Upper lobe of right lung (tissue), 1 donor: ENCODE data around the gene PRR23C. TPM values are rescaled to one million over a fixed set of nuclear protein-coding genes. Genes with fewer than 3 reads are reported as not detected.
"Not testable (repeated sequence)": the region's sequence is repeated elsewhere in the genome, so short reads cannot be mapped to it uniquely, and the experiment has no call there.

ENCODE experiments used
- ATAC-seq: fragments of 200-7000 bp; cut with Tn5 transposase; one replicate; pipeline ENCODE4 v1.9.1; 2020; ENCODE audit warnings: mild to moderate bottlenecking, moderate library complexity
- DNase-seq: peaks from one replicate; pipeline ENCODE4 v3.0.0-alpha.2; 2020
- H3K27ac ChIP-seq: fragments of 200-600 bp; one replicate; pipeline ENCODE4 v1.8.0; 2022
- H3K27me3 ChIP-seq: fragments of 200-600 bp; one replicate; pipeline ENCODE4 v1.8.0; 2022; ENCODE audit warnings: mild to moderate bottlenecking
- H3K36me3 ChIP-seq: fragments of 200-600 bp; one replicate; pipeline ENCODE4 v1.8.0; 2022
- H3K4me1 ChIP-seq: fragments of 200-600 bp; one replicate; pipeline ENCODE4 v1.8.0; 2022
- H3K4me3 ChIP-seq: fragments of 200-600 bp; one replicate; pipeline ENCODE4 v1.8.0; 2022; ENCODE audit warnings: mild to moderate bottlenecking
- H3K9me3 ChIP-seq: fragments of 200-600 bp; one replicate; pipeline ENCODE4 v1.8.0; 2022
- intact Hi-C: fragments of 100-400 bp; cut with DNase I; formaldehyde crosslinking; loops from one replicate; pipeline ENCODE4 v1.11.0; 2022
- total RNA-seq: library from RNA; stranded (reverse); fragmentation: NEBNext Ultra II Directional; extraction: Animal tissue kit (Norgen Biotek cat#: 25700); gene quantifications from one replicate; pipeline ENCODE4 v1.2.1, GENCODE V29; 2021
- TF ChIP-seq, protein P1 (sequence below): fragments of 200-600 bp; IDR thresholded peaks from one replicate; pipeline ENCODE4 v1.8.0; 2022; ENCODE audit warnings: antibody characterized with exemption
- donor health status: DM: no; HTN: yes; CAD: no; lungs with severe emphysema.

Gene PRR23C
- total RNA-seq, 1 donor from 2014 or later = not detected

DNA sequence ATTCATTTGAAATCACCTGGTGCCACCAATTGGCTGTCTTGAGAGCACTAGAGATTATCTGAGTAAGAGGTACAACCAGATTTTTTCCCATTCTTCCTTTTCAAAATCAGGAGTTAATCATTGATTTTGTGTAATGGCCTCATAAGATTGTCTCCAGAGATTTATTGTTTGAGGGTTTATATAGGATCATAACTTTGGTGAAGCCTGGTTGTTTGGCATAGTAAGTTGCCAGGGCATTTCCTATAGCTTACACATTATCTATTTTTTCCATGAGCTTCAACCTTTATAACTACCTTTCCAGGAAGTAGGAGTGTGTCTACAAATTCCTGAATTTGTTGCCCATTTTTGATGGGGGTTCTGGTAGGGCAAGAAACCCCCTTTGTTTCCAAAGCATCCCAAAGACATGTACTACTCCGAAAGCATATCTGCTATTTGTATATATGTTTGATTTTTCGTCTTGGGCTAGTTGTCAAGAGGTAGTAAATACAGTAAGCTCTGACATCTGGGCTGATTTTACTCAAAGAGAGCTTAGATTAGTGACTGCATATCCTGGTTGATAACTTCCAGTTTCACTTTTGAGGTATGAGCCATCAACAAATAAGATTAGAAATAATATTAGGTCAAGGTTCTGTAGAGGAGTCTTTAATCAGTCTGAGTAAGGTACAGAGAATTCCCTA, 12.2 kb downstream of the PRR23C start:
- no peak overlapping the region for H3K27ac ChIP-seq
- TF ChIP-seq, protein P1, sequence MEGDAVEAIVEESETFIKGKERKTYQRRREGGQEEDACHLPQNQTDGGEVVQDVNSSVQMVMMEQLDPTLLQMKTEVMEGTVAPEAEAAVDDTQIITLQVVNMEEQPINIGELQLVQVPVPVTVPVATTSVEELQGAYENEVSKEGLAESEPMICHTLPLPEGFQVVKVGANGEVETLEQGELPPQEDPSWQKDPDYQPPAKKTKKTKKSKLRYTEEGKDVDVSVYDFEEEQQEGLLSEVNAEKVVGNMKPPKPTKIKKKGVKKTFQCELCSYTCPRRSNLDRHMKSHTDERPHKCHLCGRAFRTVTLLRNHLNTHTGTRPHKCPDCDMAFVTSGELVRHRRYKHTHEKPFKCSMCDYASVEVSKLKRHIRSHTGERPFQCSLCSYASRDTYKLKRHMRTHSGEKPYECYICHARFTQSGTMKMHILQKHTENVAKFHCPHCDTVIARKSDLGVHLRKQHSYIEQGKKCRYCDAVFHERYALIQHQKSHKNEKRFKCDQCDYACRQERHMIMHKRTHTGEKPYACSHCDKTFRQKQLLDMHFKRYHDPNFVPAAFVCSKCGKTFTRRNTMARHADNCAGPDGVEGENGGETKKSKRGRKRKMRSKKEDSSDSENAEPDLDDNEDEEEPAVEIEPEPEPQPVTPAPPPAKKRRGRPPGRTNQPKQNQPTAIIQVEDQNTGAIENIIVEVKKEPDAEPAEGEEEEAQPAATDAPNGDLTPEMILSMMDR = no peak
- peaks cover 7% of the 10 kb centered on the region for H3K9me3 ChIP-seq
- no peak for DNase-seq
- no peaks in the 10 kb centered on the region for H3K27me3 ChIP-seq
- intact Hi-C loops = no loop called here
- no peaks in the 10 kb centered on the region for H3K4me1 ChIP-seq
- H3K36me3 ChIP-seq = no peaks in the 10 kb centered on the region
- H3K4me3 ChIP-seq = no peak overlapping the region
- ATAC-seq = no peak

DNA sequence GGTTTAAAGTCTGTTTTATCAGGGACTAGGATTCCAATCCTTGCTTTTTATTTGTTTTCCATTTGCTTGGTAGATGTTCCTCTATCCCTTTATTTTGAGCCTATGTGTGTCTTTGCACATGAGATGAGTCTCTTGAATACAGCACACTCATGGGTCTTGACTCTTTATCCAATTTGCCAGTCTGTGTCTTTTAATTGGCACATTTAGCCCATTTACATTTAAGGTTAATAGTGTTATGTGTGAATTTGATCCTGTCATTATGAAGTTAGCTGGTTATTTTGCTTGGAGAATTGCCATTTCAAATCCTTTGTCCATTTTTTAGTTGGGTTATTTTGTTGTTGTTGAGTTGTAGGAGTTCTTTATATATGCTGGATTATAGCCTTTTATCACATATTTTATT, 14.1 kb downstream of the PRR23C start:
- H3K27me3 ChIP-seq, H3K36me3 ChIP-seq, DNase-seq, intact Hi-C loops, H3K9me3 ChIP-seq, H3K27ac ChIP-seq, H3K4me3 ChIP-seq, H3K4me1 ChIP-seq, ATAC-seq: not testable (repeated sequence)

GRCh38 chr3:139024968-139025367, 19.7 kb downstream of the PRR23C start:
- H3K27ac ChIP-seq = no peak overlapping the region
- no peaks in the 10 kb centered on the region for H3K9me3 ChIP-seq
- H3K36me3 ChIP-seq = no peaks in the 10 kb centered on the region
- DNase-seq = no peak
- intact Hi-C loops = no loop called here
- no peaks in the 10 kb centered on the region for H3K27me3 ChIP-seq
- TF ChIP-seq, protein P1 = no peak
- ATAC-seq = no peak
- H3K4me3 ChIP-seq = no peak overlapping the region
- H3K4me1 ChIP-seq = no peaks in the 10 kb centered on the region

GRCh38 chr3:139020868-139021234, 23.8 kb downstream of the PRR23C start, which contains the start of gene PRR23B:
PRR23B (minus strand) TSS chr3:139020926; CDS start chr3:139020661, 265 bp downstream.
- H3K9me3 ChIP-seq = no peaks in the 10 kb centered on the region
- no peaks in the 10 kb centered on the region for H3K27me3 ChIP-seq
- no peak within 1 kb of the TSS for H3K27ac ChIP-seq
- H3K4me1 ChIP-seq = no peaks in the 10 kb centered on the region
- no peak within 1 kb of the TSS for H3K4me3 ChIP-seq
- ATAC-seq (no peak), DNase-seq (no peak)
- intact Hi-C loops = no loop called here
- no peaks in the 10 kb centered on the region for H3K36me3 ChIP-seq
- TF ChIP-seq, protein P1 = no peak

- no peak overlapping the region for H3K4me3 ChIP-seq
- no peaks in the 10 kb centered on the region for H3K36me3 ChIP-seq
- TF ChIP-seq, protein P1 = no peak
- no peaks in the 10 kb centered on the region for H3K4me1 ChIP-seq
- intact Hi-C loops = no loop called here
- DNase-seq = no peak
- no peaks in the 10 kb centered on the region for H3K27me3 ChIP-seq
- H3K9me3 ChIP-seq = no peaks in the 10 kb centered on the region
- no peak overlapping the region for H3K27ac ChIP-seq
- ATAC-seq = peak; percentile 23
These were observed 24.4 kb downstream of the PRR23C start for GRCh38 chr3:139020036-139020867.

DNA sequence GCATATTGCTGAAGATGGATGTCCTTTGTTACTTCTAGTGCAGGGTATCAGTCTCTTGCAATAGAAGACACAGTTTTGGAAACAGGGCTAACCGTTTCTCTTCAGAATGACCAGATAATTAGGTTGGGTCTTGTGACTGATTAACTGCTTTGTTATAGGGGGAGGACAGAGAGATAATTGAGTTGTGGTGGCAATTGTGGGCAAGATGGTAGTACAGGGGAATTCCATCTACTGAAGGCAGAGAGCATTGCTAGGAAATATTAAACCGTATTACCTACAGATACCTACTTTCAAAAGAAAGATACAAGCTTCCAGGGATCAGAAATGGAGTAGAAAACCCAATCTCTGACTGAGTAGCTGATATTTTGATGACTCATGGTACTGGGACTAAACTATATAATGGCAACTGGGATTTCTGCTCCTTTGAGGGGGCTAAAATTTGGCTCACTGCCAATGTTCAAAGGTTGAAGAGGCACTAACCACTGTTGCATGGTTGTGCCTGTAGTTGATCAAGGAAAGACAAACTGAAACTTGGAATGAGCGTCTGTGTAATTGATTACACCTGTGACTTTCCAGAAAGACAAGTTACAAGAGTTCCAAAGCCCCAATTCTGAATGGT, 28.2 kb downstream of the PRR23C start:
- DNase-seq = no peak
- no peak overlapping the region for H3K27ac ChIP-seq
- no peaks in the 10 kb centered on the region for H3K36me3 ChIP-seq
- H3K9me3 ChIP-seq = no peaks in the 10 kb centered on the region
- no peak for ATAC-seq
- no peaks in the 10 kb centered on the region for H3K27me3 ChIP-seq
- intact Hi-C loops = no loop called here
- TF ChIP-seq, protein P1 = no peak
- H3K4me1 ChIP-seq = no peaks in the 10 kb centered on the region
- H3K4me3 ChIP-seq = no peak overlapping the region
